Breast epithelium (tissue), 4 donors: ENCODE data around the gene ODAD3. TPM values are rescaled to one million over a fixed set of nuclear protein-coding genes. Genes with fewer than 3 reads are reported as not detected.
A peak's percentile ranks its signal among the peaks of the same experiment; 100 is the strongest.
"Not testable (repeated sequence)": the region's sequence is repeated elsewhere in the genome, so short reads cannot be mapped to it uniquely, and the experiment has no call there.

Experiments
- DNase-seq, 2 donors: peaks; one replicate each; pipeline ENCODE4 v3.0.0-alpha.2; 2019; ENCODE audit warnings: low spot score in 2 of 2
- H3K27ac ChIP-seq, 2 donors: fragments of 200-600 bp; sonication (generic) in 1 of 2; one replicate each; pipeline ENCODE4 v1.5.1; 2016 to 2019; ENCODE audit warnings: mild to moderate bottlenecking in 1 of 2
- H3K27me3 ChIP-seq, 2 donors: fragments of 200-600 bp; sonication (generic) in 1 of 2; one replicate each; pipeline versions ENCODE4 v1.5.1 to v1.6.0; 2017 to 2019; ENCODE audit warnings: control low read depth in 1 of 2, mild to moderate bottlenecking in 1 of 2
- H3K36me3 ChIP-seq: fragments of 200-600 bp; one replicate; pipeline ENCODE4 v1.5.1; 2019
- H3K4me1 ChIP-seq, 2 donors: fragments of 200-600 bp; sonication (generic); one replicate each; pipeline ENCODE4 v1.5.1; 2016 to 2019; ENCODE audit warnings: control low read depth in 1 of 2
- H3K4me3 ChIP-seq, 3 donors: fragments of 200-600 bp; sonication (generic); 1 replicate in 2 of 3; 2 replicates in 1 of 3; pipeline ENCODE4 v1.5.1; 2016 to 2019; ENCODE audit warnings: mild to moderate bottlenecking in 3 of 3, moderate library complexity in 2 of 3
- H3K9me3 ChIP-seq, 2 donors: fragments of 200-600 bp; sonication (generic) in 1 of 2; one replicate each; pipeline ENCODE4 v1.5.1; 2016 to 2019; ENCODE audit warnings: control low read depth in 1 of 2
- POLR2A ChIP-seq: fragments of 450-650 bp; IDR thresholded peaks from one replicate; pipeline ENCODE4 v1.6.1; 2016; ENCODE audit warnings: antibody characterized with exemption, mild to moderate bottlenecking, moderate library complexity
- POLR2AphosphoS5 ChIP-seq, 3 donors: sonication (generic); formaldehyde crosslinking; IDR thresholded peaks; one replicate each; pipeline ENCODE4 v1.6.1; 2017; ENCODE audit warnings: antibody characterized with exemption in 3 of 3
- intact Hi-C: fragments of 100-400 bp; cut with DNase I; formaldehyde crosslinking; loops from one replicate; pipeline ENCODE4 v1.15.1; 2023; ENCODE audit warnings: low total_unique reads
- total RNA-seq, 3 donors: library from RNA; depleted of rRNA; stranded (reverse); fragments of >200 nt; gene quantifications; one replicate each; pipeline ENCODE4 v1.1.0, GENCODE V29; 2016
- TF ChIP-seq, protein P1 (sequence below), 3 donors: fragments of 450-650 bp; IDR thresholded peaks; one replicate each; pipeline ENCODE4 v1.5.1; 2016 to 2017; ENCODE audit warnings: antibody characterized with exemption in 3 of 3, mild to moderate bottlenecking in 3 of 3, moderate library complexity in 3 of 3

Gene ODAD3
- total RNA-seq, 3 donors from 2014 or later: 0.33 to 0.59 TPM; not detected in 1

DNA sequence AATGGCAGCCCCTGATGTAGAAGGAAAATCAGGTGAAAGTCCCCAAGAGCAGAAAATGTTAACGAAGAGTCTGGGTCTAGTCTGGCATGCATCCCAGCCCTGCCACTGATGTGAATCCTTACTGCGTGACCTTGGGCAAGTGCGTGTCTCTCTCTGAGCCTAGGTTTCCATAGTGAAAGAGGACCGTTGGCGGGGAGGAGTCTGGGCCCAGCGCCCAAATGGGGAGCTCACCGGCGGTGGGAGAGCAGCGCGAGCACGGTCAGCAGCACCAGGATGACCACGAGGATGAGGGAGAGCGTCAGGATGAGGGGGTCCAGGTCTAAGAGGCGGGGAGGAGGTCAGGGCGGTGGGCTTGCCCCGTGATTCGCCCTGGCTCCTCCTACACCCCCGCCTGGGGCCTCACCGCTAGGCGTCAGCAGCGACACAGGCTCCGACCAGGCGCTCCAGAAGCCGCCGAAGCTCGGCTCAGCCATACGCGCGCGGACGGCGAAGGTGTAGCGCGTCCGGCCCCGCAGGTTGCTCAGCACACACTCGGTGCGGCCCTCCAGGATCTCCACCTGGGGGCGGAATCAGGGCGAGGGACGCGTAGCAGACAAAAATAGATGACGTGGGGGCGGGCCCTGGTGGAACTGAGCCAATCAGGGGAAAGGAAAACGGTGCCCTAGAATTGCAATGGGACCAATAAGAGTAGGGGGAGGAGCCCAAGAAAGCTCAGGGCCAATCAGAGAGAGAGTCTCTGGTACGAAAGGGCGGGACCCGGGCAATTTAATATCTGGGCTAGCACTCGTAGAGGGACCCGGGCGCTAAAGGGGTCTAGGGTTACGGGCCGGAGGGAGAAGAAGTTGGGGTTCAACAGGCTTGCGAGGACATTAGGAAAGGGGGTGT lies 54.0 kb downstream of the ODAD3 start:
- Histone ChIP-seq H3K27ac (peak overlapping the region; percentile 91 to 95), H3K4me1 (peaks cover 2 to 18% of the 10 kb centered on the region in 2 donors), H3K36me3 (no peaks in the 10 kb centered on the region), H3K9me3 (no peaks in the 10 kb centered on the region), H3K27me3 (peaks cover 3 to 13% of the 10 kb centered on the region in 2 donors), H3K4me3 (peak overlapping the region; percentile 61 to 78 (median 71))
- TF ChIP-seq POLR2A (peak; percentile 54), POLR2AphosphoS5 (IDR thresholded peaks at IDR 0.05) (peak; percentile 80 to 91 (median 88))
- TF ChIP-seq, protein P1, sequence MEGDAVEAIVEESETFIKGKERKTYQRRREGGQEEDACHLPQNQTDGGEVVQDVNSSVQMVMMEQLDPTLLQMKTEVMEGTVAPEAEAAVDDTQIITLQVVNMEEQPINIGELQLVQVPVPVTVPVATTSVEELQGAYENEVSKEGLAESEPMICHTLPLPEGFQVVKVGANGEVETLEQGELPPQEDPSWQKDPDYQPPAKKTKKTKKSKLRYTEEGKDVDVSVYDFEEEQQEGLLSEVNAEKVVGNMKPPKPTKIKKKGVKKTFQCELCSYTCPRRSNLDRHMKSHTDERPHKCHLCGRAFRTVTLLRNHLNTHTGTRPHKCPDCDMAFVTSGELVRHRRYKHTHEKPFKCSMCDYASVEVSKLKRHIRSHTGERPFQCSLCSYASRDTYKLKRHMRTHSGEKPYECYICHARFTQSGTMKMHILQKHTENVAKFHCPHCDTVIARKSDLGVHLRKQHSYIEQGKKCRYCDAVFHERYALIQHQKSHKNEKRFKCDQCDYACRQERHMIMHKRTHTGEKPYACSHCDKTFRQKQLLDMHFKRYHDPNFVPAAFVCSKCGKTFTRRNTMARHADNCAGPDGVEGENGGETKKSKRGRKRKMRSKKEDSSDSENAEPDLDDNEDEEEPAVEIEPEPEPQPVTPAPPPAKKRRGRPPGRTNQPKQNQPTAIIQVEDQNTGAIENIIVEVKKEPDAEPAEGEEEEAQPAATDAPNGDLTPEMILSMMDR (IDR thresholded peaks at IDR 0.05): peak; percentile 62 to 82 (median 74)
- DNase-seq: peak; percentile 97
- intact Hi-C loops: no loop called here

DNA sequence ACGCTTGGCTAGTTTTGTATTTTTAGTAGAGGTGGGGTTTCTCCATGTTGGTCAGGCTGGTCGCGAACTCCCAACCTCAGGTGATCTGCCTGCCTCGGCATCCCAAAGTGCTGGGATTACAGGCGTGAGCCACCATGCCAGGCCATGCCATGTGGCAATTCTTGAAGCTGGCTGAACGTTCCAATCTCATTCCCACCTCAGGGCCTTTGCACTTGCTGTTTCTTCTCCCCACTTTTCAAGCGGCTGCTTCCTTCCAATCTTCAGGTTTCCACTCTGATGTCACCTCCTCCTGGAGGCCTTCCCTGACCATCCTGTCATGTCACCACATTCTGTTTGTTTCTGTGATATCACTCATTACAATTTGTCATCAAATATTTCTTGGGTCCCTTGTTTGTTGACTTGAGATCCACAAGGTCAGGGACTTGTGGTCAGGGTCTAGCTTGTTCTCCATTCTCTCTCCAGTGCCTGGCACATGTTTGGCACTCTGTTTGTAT lies 55.0 kb downstream of the ODAD3 start:
- Histone ChIP-seq H3K4me1 (peaks cover 6 to 18% of the 10 kb centered on the region in 2 donors), H3K4me3 (peak overlapping the region in 2 of 3 donors; percentile 71 to 78), H3K27me3 (peaks cover 3 to 13% of the 10 kb centered on the region in 2 donors), H3K9me3 (no peaks in the 10 kb centered on the region), H3K27ac (no peak overlapping the region), H3K36me3 (no peaks in the 10 kb centered on the region)
- TF ChIP-seq, protein P1 (IDR thresholded peaks at IDR 0.05): no peak
- no peak for TF ChIP-seq POLR2A
- no peak for TF ChIP-seq POLR2AphosphoS5 (IDR thresholded peaks at IDR 0.05)
- intact Hi-C loops: no loop called here
- no peak for DNase-seq

DNA sequence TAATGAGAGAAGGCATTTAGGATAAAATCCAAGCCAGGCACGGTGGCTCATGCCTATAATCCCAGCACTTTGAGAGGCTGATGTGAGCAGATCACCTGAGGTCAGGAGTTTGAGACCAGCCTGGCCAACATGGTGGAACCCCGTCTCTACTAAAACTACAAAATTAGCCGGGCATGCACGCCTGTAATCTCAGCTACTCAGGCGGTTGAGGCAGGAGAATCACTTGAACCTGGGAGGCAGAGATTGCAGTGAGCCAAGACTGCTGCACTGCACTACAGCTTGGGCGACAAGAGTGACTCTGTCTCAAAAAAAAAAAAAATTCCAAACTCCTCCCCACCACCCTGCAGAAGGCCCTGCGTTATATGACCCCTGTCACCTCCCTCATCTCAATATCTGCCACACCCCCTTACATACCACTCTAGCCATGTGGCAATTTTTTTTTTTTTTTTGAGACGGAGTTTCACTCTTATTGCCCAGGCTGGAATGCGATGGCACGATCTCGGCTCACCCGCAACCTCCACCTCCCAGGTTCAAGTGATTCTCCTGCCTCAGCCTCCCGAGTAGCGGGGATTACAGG lies 55.6 kb downstream of the ODAD3 start:
- H3K36me3 ChIP-seq, intact Hi-C loops, H3K4me3 ChIP-seq, H3K9me3 ChIP-seq, DNase-seq, H3K27ac ChIP-seq: not testable (repeated sequence)
- Histone ChIP-seq H3K4me1 (peaks cover 6 to 18% of the 10 kb centered on the region in 2 donors), H3K27me3 (peaks cover 3 to 13% of the 10 kb centered on the region in 2 donors)

DNA sequence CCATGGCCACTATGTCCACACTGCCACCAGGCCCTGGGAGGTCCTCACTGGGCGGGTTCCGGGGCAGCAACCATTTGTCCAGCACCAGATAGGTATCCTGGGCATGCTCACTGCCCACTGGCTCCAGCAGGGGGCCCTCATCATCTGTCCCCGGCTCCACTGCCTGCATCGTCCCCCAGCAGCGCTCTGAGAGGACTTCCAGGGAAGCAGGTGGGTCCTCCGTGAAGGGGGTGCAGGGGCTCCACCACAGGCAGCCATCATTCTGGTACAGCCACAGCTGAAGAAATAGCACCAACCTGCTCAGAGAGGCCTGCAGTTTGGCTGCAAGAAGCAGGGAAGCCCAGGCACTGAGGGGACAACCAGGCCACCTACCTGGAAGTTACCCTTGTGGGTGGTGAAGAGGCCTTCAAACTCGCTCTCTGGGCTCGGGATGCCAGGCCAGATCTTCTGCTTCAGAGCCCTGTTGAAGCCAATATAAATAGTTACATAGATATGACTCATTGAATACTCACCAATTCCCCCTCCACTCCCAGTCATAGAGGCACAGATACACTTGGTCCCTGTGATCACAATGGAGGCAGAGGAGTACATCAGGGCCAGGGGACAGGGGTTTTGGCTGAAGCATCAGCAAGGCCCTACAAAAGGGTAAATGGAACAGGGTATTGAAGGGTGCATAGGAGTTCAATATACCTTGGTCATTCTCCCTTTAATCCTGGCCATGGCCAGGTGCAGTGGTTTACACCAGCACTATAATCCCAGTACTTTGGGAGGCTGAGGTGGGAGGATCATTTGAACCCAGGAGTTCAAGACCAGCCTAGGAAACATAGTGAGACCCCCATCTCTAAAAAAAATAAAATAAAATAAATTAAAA lies 56.4 kb downstream of the ODAD3 start:
- DNase-seq: no peak
- intact Hi-C loops: no loop called here
- TF ChIP-seq POLR2A: no peak
- TF ChIP-seq, protein P1 (IDR thresholded peaks at IDR 0.05): peak in 2 of 3 donors; percentile 37 to 46
- TF ChIP-seq POLR2AphosphoS5 (IDR thresholded peaks at IDR 0.05): no peak
- Histone ChIP-seq H3K27me3 (peaks cover 3 to 13% of the 10 kb centered on the region in 2 donors), H3K4me3 (no peak overlapping the region), H3K36me3 (no peaks in the 10 kb centered on the region), H3K27ac (peak overlapping the region; percentile 26 to 64), H3K4me1 (peaks cover 6 to 17% of the 10 kb centered on the region in 2 donors), H3K9me3 (no peaks in the 10 kb centered on the region)

DNA sequence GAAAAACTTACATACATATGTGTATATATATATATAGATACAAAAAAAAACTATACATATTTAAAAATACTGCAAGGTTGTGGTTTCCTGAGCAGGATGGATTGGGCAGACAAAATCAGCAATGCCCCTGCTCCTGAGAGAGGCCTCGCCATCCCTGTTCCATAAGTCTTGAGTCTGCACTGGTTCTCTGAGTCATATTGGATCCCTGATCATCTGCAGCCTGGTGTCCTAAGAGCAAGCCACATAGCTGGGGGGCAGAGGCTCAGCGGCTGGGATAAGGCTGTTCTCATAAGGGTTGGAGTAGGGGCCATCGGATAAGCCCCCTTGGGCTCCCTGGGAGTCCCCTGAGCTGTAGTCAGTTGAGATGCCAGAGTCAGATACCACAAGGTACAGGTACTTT lies 57.2 kb downstream of the ODAD3 start:
- H3K27ac ChIP-seq: peak overlapping the region in 1 of 2 donors; percentile 64
- peaks cover 6 to 9% of the 10 kb centered on the region in 2 donors for H3K4me1 ChIP-seq
- peaks cover 3 to 5% of the 10 kb centered on the region in 2 donors for H3K27me3 ChIP-seq
- intact Hi-C loops: no loop called here
- H3K4me3 ChIP-seq: no peak overlapping the region
- DNase-seq: no peak
- H3K9me3 ChIP-seq: no peaks in the 10 kb centered on the region
- no peak for TF ChIP-seq POLR2AphosphoS5 (IDR thresholded peaks at IDR 0.05)
- TF ChIP-seq, protein P1 (IDR thresholded peaks at IDR 0.05): no peak
- no peak for TF ChIP-seq POLR2A
- no peaks in the 10 kb centered on the region for H3K36me3 ChIP-seq
